Measurements from ENCODE around the gene LENEP.
A peak's percentile ranks its signal among the peaks of the same experiment; 100 is the strongest.

The LENEP gene

GRCh38 chr1:155011004-155011416 lies 17.6 kb downstream of the LENEP start:
- DNase-seq (ENCODE audit: low read depth) = no peak

- no peak for DNase-seq (ENCODE audit: low read depth)
Observed at GRCh38 chr1:155011437-155012025, 18.1 kb downstream of the LENEP start.

GRCh38 chr1:155012026-155012546 lies 18.7 kb downstream of the LENEP start:
- no peak for DNase-seq (ENCODE audit: low read depth)

- no peak for DNase-seq (ENCODE audit: low read depth)
Observed at GRCh38 chr1:155012776-155013602, 19.6 kb downstream of the LENEP start.

GRCh38 chr1:155013632-155014031 lies 20.2 kb downstream of the LENEP start:
- no peak for DNase-seq (ENCODE audit: low read depth)

GRCh38 chr1:155014709-155015508 lies 21.5 kb downstream of the LENEP start:
- DNase-seq (ENCODE audit: low read depth) = no peak

- DNase-seq (ENCODE audit: low read depth) = no peak
Observed at GRCh38 chr1:155015527-155016230, 22.3 kb downstream of the LENEP start.

- DNase-seq (ENCODE audit: low read depth) = no peak
Observed at GRCh38 chr1:155016231-155016831, 22.9 kb downstream of the LENEP start.

- peak; percentile 79 for DNase-seq (ENCODE audit: low read depth)
Observed at GRCh38 chr1:155017041-155017945, 23.9 kb downstream of the LENEP start.

- no peak for DNase-seq (ENCODE audit: low read depth)
Observed at GRCh38 chr1:155017946-155018316, 24.5 kb downstream of the LENEP start.

GRCh38 chr1:155018617-155019348 lies 25.4 kb downstream of the LENEP start:
- DNase-seq (ENCODE audit: low read depth) = no peak

GRCh38 chr1:155019377-155020245 lies 26.2 kb downstream of the LENEP start:
- no peak for DNase-seq (ENCODE audit: low read depth)

- DNase-seq (ENCODE audit: low read depth) = no peak
Observed at GRCh38 chr1:155022136-155022926, 28.9 kb downstream of the LENEP start.

- no peak for DNase-seq (ENCODE audit: low read depth)
Observed at GRCh38 chr1:155022927-155023236, 29.5 kb downstream of the LENEP start.

- DNase-seq (ENCODE audit: low read depth) = no peak
Observed at GRCh38 chr1:155023627-155024026, 30.2 kb downstream of the LENEP start.

GRCh38 chr1:155024315-155024714 lies 30.9 kb downstream of the LENEP start:
- no peak for DNase-seq (ENCODE audit: low read depth)

GRCh38 chr1:155026154-155026553 lies 32.8 kb downstream of the LENEP start:
- DNase-seq (ENCODE audit: low read depth) = no peak

- DNase-seq (ENCODE audit: low read depth) = no peak
Observed at GRCh38 chr1:155026588-155026987, 33.2 kb downstream of the LENEP start.
